CD14-positive monocyte (primary cell): ENCODE data around the gene ATP2A1. TPM values are rescaled to one million over a fixed set of nuclear protein-coding genes. Genes with fewer than 3 reads are reported as not detected.
A peak's percentile ranks its signal among the peaks of the same experiment; 100 is the strongest.

Experiments used
- DNase-seq, 3 donors: peaks; one replicate each; pipeline ENCODE4 v3.0.0-alpha.2; 2011 to 2022
- H2AFZ ChIP-seq: 2 replicates; pipeline ENCODE4 v1.6.0; 2012; ENCODE audit warnings: mild to moderate bottlenecking, low read depth, low read length, inconsistent platforms; ENCODE audit not compliant: insufficient read depth, poor library complexity, severe bottlenecking
- H3K27ac ChIP-seq, 2 donors: 1 replicate in 1 of 2; 2 replicates in 1 of 2; pipeline ENCODE4 v1.5.1; 2012 to 2013; ENCODE audit warnings: low read length in 2 of 2, control low read depth in 1 of 2, inconsistent platforms in 1 of 2, low read depth in 1 of 2, mild to moderate bottlenecking in 1 of 2
- H3K27me3 ChIP-seq, 2 donors: one replicate each; pipeline versions ENCODE4 v1.6.0 to v1.6.1; 2011 to 2013; ENCODE audit warnings: low read length in 2 of 2; ENCODE audit not compliant: control insufficient read depth in 2 of 2, insufficient read depth in 2 of 2
- H3K36me3 ChIP-seq, 2 donors: replicated peaks in 1 of 2; 1 replicate in 1 of 2; 2 replicates in 1 of 2; pipeline versions ENCODE4 v1.5.1 to v1.6.1; 2012 to 2013; ENCODE audit warnings: low read length in 2 of 2, control low read depth in 1 of 2, inconsistent platforms in 1 of 2, mild to moderate bottlenecking in 1 of 2; ENCODE audit not compliant: insufficient read depth in 2 of 2, control insufficient read depth in 1 of 2
- H3K4me1 ChIP-seq, 2 donors: 1 replicate in 1 of 2; 2 replicates in 1 of 2; pipeline versions ENCODE4 v1.5.1 to v1.6.1; 2012 to 2013; ENCODE audit warnings: low read length in 2 of 2, control low read depth in 1 of 2, inconsistent platforms in 1 of 2, mild to moderate bottlenecking in 1 of 2, moderate library complexity in 1 of 2; ENCODE audit not compliant: insufficient read depth in 2 of 2, control insufficient read depth in 1 of 2
- H3K4me2 ChIP-seq: replicated peaks from 2 replicates; pipeline ENCODE3; 2012; ENCODE audit warnings: low read length, moderate library complexity, mild to moderate bottlenecking; ENCODE audit not compliant: poor library complexity, severe bottlenecking; ENCODE audit errors: extremely low read depth
- H3K4me3 ChIP-seq, 3 experiments: fragments of 200-600 bp in 1 of 3; sonication (generic) in 1 of 3; replicated peaks in 1 of 3; 1 replicate in 2 of 3; 2 replicates in 1 of 3; pipeline ENCODE4 v1.5.1; 2011 to 2013; ENCODE audit warnings: low read length in 3 of 3, mild to moderate bottlenecking in 3 of 3, control low read depth in 2 of 3, low read depth in 2 of 3, inconsistent platforms in 1 of 3, moderate library complexity in 1 of 3
- H3K79me2 ChIP-seq: 2 replicates; pipeline ENCODE4 v1.6.0; 2012; ENCODE audit warnings: mild to moderate bottlenecking, control low read depth, inconsistent platforms, low read length, moderate library complexity; ENCODE audit not compliant: insufficient read depth
- H3K9ac ChIP-seq: 2 replicates; pipeline ENCODE4 v1.6.0; 2017; ENCODE audit warnings: low read length, mild to moderate bottlenecking; ENCODE audit not compliant: insufficient read depth, poor library complexity, severe bottlenecking
- H3K9me3 ChIP-seq, 2 donors: replicated peaks in 1 of 2; 1 replicate in 1 of 2; 2 replicates in 1 of 2; pipeline versions ENCODE4 v1.5.1 to v1.6.1; 2012 to 2013; ENCODE audit warnings: low read length in 2 of 2, control low read depth in 1 of 2; ENCODE audit not compliant: control insufficient read depth in 1 of 2, insufficient read depth in 1 of 2
- H4K20me1 ChIP-seq: 2 replicates; pipeline ENCODE4 v1.6.0; 2012; ENCODE audit warnings: mild to moderate bottlenecking, low read length, control low read depth, moderate library complexity; ENCODE audit not compliant: insufficient read depth
- H3K27ac Mint-ChIP-seq, 7 donors: one replicate each; pipeline ENCODE4 v1.8.0; 2020; ENCODE audit warnings: mild to moderate bottlenecking in 7 of 7, mixed read lengths in 7 of 7, moderate library complexity in 6 of 7, inconsistent platforms in 2 of 7
- H3K27me3 Mint-ChIP-seq, 3 donors: one replicate each; pipeline ENCODE4 v1.8.0; 2021 to 2022; ENCODE audit warnings: low read depth in 3 of 3, mild to moderate bottlenecking in 3 of 3, mixed read lengths in 3 of 3, moderate library complexity in 3 of 3, inconsistent platforms in 1 of 3
- H3K36me3 Mint-ChIP-seq, 2 donors: one replicate each; pipeline ENCODE4 v1.8.0; 2020; ENCODE audit warnings: mixed read lengths in 2 of 2, inconsistent platforms in 1 of 2, mild to moderate bottlenecking in 1 of 2
- H3K4me1 Mint-ChIP-seq: one replicate; pipeline ENCODE4 v1.8.0; 2020; ENCODE audit warnings: mild to moderate bottlenecking, mixed read lengths
- H3K4me3 Mint-ChIP-seq, 2 donors: one replicate each; pipeline ENCODE4 v1.8.0; 2020; ENCODE audit warnings: mild to moderate bottlenecking in 2 of 2, mixed read lengths in 2 of 2, moderate library complexity in 1 of 2
- H3K9me3 Mint-ChIP-seq, 7 donors: one replicate each; pipeline ENCODE4 v1.8.0; 2020 to 2022; ENCODE audit warnings: mixed read lengths in 7 of 7, mild to moderate bottlenecking in 6 of 7, moderate library complexity in 6 of 7, inconsistent platforms in 2 of 7
- CTCF ChIP-seq: fragments of 200-600 bp; IDR thresholded peaks from one replicate; pipeline ENCODE4 v1.8.0; 2022; ENCODE audit warnings: antibody characterized with exemption, mild to moderate bottlenecking
- WGBS: methylation state at CpG from one replicate; pipeline ENCODE4 v1.1.5; 2013; ENCODE audit warnings: missing lambda C conversion rate; ENCODE audit not compliant: insufficient coverage; 5-methylcytosine and 5-hydroxymethylcytosine counted together
- intact Hi-C, 2 donors: fragments of 100-400 bp; cut with micrococcal nuclease; formaldehyde crosslinking; loops; one replicate each; pipeline versions ENCODE4 v1.15.0 to v1.15.1; 2023
- polyA plus RNA-seq, 3 donors: library from polyadenylated mRNA; depleted of rRNA in 1 of 3; unstranded in 2 of 3; stranded (reverse) in 1 of 3; fragments of 300-500 nt in 2 of 3; fragments of >200 nt in 1 of 3; fragmentation: Illumina TruSeq in 2 of 3; gene quantifications; 1 replicate in 2 of 3; 2 replicates in 1 of 3; pipeline ENCODE4 v1.2.3, GENCODE V29; 2012 to 2021

The ATP2A1 gene
- polyA plus RNA-seq, 3 donors = 0.57 TPM; not detected in 2

GRCh38 chr16:28936784-28937155 lies 58.5 kb downstream of the ATP2A1 start:
- H3K4me2 ChIP-seq = peak overlapping the region; percentile 72

GRCh38 chr16:28937222-28937876 lies 59.1 kb downstream of the ATP2A1 start:
- H3K79me2 ChIP-seq = no peaks in the 10 kb centered on the region
- no peaks in the 10 kb centered on the region for H4K20me1 ChIP-seq
- H3K4me3 ChIP-seq = peak overlapping the region in 1 of 3 experiments; percentile 70
- intact Hi-C loops = no loop called here
- peak overlapping the region; percentile 79 for H2AFZ ChIP-seq
- no peaks in the 10 kb centered on the region for H3K27me3 ChIP-seq
- H3K9me3 ChIP-seq = no peaks in the 10 kb centered on the region
- peak overlapping the region in 1 of 2 donors; percentile 16 for H3K4me3 Mint-ChIP-seq
- H3K4me1 Mint-ChIP-seq = peaks cover 18% of the 10 kb centered on the region
- H3K36me3 Mint-ChIP-seq = no peaks in the 10 kb centered on the region
- peak overlapping the region; percentile 58 for H3K9ac ChIP-seq
- H3K4me1 ChIP-seq = peaks cover 15 to 18% of the 10 kb centered on the region in 2 donors
- peak overlapping the region in 3 of 7 donors; percentile 21 to 73 (median 42) for H3K27ac Mint-ChIP-seq
- no peak for DNase-seq
- peak overlapping the region in 1 of 2 donors; percentile 55 for H3K27ac ChIP-seq
- H3K9me3 Mint-ChIP-seq = peaks cover 0 to 5% (median 0%) of the 10 kb centered on the region in 7 donors
- 86% methylated on average over 7 of the region's 14 CpGs for whole genome bisulfite sequencing
- TF ChIP-seq CTCF = no peak
- H3K4me2 ChIP-seq = peak overlapping the region; percentile 72
- no peaks in the 10 kb centered on the region for H3K36me3 ChIP-seq
- peaks cover 0 to 5% (median 1%) of the 10 kb centered on the region in 3 donors for H3K27me3 Mint-ChIP-seq

More at GRCh38 chr16:28936784-28937155, 58.5 kb downstream of the ATP2A1 start:
- no peak for TF ChIP-seq CTCF
- Histone ChIP-seq H4K20me1 (no peaks in the 10 kb centered on the region), H3K4me3 (peak overlapping the region in 1 of 3 experiments; percentile 70), H3K79me2 (no peaks in the 10 kb centered on the region), H3K27ac (peak overlapping the region; percentile 36 to 55), H2AFZ (peak overlapping the region; percentile 79), H3K4me1 (peaks cover 15 to 18% of the 10 kb centered on the region in 2 donors), H3K27me3 (no peaks in the 10 kb centered on the region), H3K9me3 (no peaks in the 10 kb centered on the region), H3K36me3 (no peaks in the 10 kb centered on the region), H3K9ac (peak overlapping the region; percentile 58)
- Mint-ChIP-seq H3K4me3 (peak overlapping the region; percentile 82 to 86), H3K36me3 (no peaks in the 10 kb centered on the region), H3K27me3 (peaks cover 0 to 6% (median 1%) of the 10 kb centered on the region in 3 donors), H3K9me3 (peaks cover 0 to 5% (median 0%) of the 10 kb centered on the region in 7 donors), H3K4me1 (peaks cover 18% of the 10 kb centered on the region), H3K27ac (peak overlapping the region; percentile 42 to 94 (median 80))
- intact Hi-C loops = no loop called here
- DNase-seq = no peak
- WGBS = 57% methylated on average over 15 of the region's 26 CpGs
